CD4-positive, alpha-beta T cell (primary cell): ENCODE data around the gene COPRS. TPM values are rescaled to one million over a fixed set of nuclear protein-coding genes. Genes with fewer than 3 reads are reported as not detected.
"Not testable (repeated sequence)": the region's sequence is repeated elsewhere in the genome, so short reads cannot be mapped to it uniquely, and the experiment has no call there.

Experiments used
- ATAC-seq: fragments of 200-7000 bp; cut with Tn5 transposase; one replicate; pipeline ENCODE4 v1.10.0; 2022; ENCODE audit warnings: mild to moderate bottlenecking; ENCODE audit not compliant: poor library complexity
- CTCF ChIA-PET: fragments of 350-600 bp; sonication (Branson Sonifier 250); formaldehyde crosslinking; loops from one replicate; lab custom pipeline; 2021; ENCODE audit warnings: antibody characterized with exemption, inconsistent platforms; lab: Charles Lee
- POLR2A ChIA-PET: fragments of 350-600 bp; sonication (Branson Sonifier 250); formaldehyde crosslinking; loops from one replicate; lab custom pipeline; 2021; ENCODE audit warnings: antibody characterized with exemption, inconsistent platforms; lab: Charles Lee
- DNase-seq, 14 experiments: peaks; one replicate each; pipeline ENCODE4 v3.0.0-alpha.2; 2013 to 2020; ENCODE audit warnings: mixed read lengths in 2 of 14
- H3K27ac ChIP-seq, 2 donors: one replicate each; pipeline versions ENCODE4 v1.5.1 to v1.7.0; 2013; ENCODE audit warnings: low read length in 2 of 2, low read depth in 1 of 2, mild to moderate bottlenecking in 1 of 2
- H3K27me3 ChIP-seq, 2 experiments: 1 replicate in 1 of 2; 2 replicates in 1 of 2; pipeline versions ENCODE4 v1.6.1 to v1.7.0; 2013; ENCODE audit warnings: low read length in 2 of 2, control low read depth in 1 of 2, mild to moderate bottlenecking in 1 of 2, moderate library complexity in 1 of 2; ENCODE audit not compliant: insufficient read depth in 2 of 2, control insufficient read depth in 1 of 2
- H3K36me3 ChIP-seq: one replicate; pipeline ENCODE4 v1.6.1; 2013; ENCODE audit warnings: low read length, control low read depth; ENCODE audit not compliant: insufficient read depth
- H3K4me1 ChIP-seq: one replicate; pipeline ENCODE4 v1.6.1; 2013; ENCODE audit warnings: low read length, control low read depth; ENCODE audit not compliant: insufficient read depth
- H3K4me3 ChIP-seq: one replicate; pipeline ENCODE4 v1.5.1; 2013; ENCODE audit warnings: mild to moderate bottlenecking, low read length, moderate library complexity
- H3K9me3 ChIP-seq, 2 experiments: 1 replicate in 1 of 2; 2 replicates in 1 of 2; pipeline versions ENCODE4 v1.6.1 to v1.7.0; 2013; ENCODE audit warnings: low read length in 2 of 2, mild to moderate bottlenecking in 2 of 2, control low read depth in 1 of 2, moderate library complexity in 1 of 2; ENCODE audit not compliant: control insufficient read depth in 1 of 2, insufficient read depth in 1 of 2
- H3K27ac Mint-ChIP-seq: one replicate; pipeline ENCODE4 v1.8.0; 2020; ENCODE audit warnings: mixed read lengths
- H3K27me3 Mint-ChIP-seq: one replicate; pipeline ENCODE4 v1.8.0; 2021; ENCODE audit warnings: mixed read lengths
- H3K36me3 Mint-ChIP-seq: one replicate; pipeline ENCODE4 v1.8.0; 2021; ENCODE audit warnings: low read depth, mixed read lengths
- H3K4me1 Mint-ChIP-seq: one replicate; pipeline ENCODE4 v1.8.0; 2021; ENCODE audit warnings: low read depth, mixed read lengths
- H3K4me3 Mint-ChIP-seq: one replicate; pipeline ENCODE4 v1.8.0; 2020; ENCODE audit warnings: mild to moderate bottlenecking, mixed read lengths
- H3K9me3 Mint-ChIP-seq: one replicate; pipeline ENCODE4 v1.8.0; 2020; ENCODE audit warnings: mixed read lengths
- intact Hi-C, 2 experiments: fragments of 100-400 bp; cut with DNase I in 1 of 2; cut with micrococcal nuclease in 1 of 2; formaldehyde crosslinking; loops; one replicate each; pipeline versions ENCODE4 v1.15.1 to v1.9.0; 2023 to 2025; cut with DNase I, micrococcal nuclease
- total RNA-seq, 174 experiments: library from RNA in 2 of 174; stranded (reverse) in 2 of 174; gene quantifications; one replicate each; pipeline ENCODE4 v1.2.3 and lab custom pipeline; 2021 to 2026
- TF ChIP-seq, protein P1 (sequence below): fragments of 200-600 bp; IDR thresholded peaks from one replicate; pipeline ENCODE4 v1.8.0; 2022; ENCODE audit warnings: antibody characterized with exemption, mild to moderate bottlenecking

COPRS gene
- total RNA-seq, 2 experiments from 2014 or later = 2.2 to 2.3 TPM

DNA sequence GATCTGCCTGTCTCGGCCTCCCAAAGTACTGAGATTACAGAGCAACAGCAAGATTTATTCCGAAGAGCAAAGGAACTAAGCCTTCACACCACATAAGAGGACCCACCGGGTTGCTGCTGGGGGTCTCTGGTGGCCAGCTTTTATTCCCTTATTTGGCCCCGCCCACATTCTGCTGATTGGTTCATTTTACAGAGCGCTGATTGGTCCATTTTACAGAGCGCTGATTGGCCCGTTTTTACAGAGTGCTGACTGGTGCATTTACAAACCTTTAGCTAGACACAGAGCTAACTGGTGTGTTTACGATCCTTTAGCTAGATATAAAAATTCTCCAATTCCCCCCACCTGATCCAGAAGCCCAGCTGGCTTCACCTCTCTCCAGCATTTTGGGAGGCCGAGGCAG is 26.3 kb downstream of the COPRS start:
- peaks cover 0 to 2% of the 10 kb centered on the region in 2 experiments for H3K27me3 ChIP-seq
- H3K4me3 ChIP-seq = no peak overlapping the region
- ChIA-PET POLR2A (no interaction called here), CTCF (no interaction called here)
- Mint-ChIP-seq H3K4me1 (peaks cover 5% of the 10 kb centered on the region), H3K36me3 (no peaks in the 10 kb centered on the region), H3K9me3 (no peaks in the 10 kb centered on the region), H3K4me3 (no peak overlapping the region), H3K27me3 (no peaks in the 10 kb centered on the region), H3K27ac (no peak overlapping the region)
- no peak overlapping the region for H3K27ac ChIP-seq
- no peak for ATAC-seq
- no peak for DNase-seq
- H3K4me1 ChIP-seq = no peaks in the 10 kb centered on the region
- TF ChIP-seq, protein P1, sequence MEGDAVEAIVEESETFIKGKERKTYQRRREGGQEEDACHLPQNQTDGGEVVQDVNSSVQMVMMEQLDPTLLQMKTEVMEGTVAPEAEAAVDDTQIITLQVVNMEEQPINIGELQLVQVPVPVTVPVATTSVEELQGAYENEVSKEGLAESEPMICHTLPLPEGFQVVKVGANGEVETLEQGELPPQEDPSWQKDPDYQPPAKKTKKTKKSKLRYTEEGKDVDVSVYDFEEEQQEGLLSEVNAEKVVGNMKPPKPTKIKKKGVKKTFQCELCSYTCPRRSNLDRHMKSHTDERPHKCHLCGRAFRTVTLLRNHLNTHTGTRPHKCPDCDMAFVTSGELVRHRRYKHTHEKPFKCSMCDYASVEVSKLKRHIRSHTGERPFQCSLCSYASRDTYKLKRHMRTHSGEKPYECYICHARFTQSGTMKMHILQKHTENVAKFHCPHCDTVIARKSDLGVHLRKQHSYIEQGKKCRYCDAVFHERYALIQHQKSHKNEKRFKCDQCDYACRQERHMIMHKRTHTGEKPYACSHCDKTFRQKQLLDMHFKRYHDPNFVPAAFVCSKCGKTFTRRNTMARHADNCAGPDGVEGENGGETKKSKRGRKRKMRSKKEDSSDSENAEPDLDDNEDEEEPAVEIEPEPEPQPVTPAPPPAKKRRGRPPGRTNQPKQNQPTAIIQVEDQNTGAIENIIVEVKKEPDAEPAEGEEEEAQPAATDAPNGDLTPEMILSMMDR = no peak
- H3K36me3 ChIP-seq = no peaks in the 10 kb centered on the region
- intact Hi-C loops = no loop called here
- no peaks in the 10 kb centered on the region for H3K9me3 ChIP-seq

DNA sequence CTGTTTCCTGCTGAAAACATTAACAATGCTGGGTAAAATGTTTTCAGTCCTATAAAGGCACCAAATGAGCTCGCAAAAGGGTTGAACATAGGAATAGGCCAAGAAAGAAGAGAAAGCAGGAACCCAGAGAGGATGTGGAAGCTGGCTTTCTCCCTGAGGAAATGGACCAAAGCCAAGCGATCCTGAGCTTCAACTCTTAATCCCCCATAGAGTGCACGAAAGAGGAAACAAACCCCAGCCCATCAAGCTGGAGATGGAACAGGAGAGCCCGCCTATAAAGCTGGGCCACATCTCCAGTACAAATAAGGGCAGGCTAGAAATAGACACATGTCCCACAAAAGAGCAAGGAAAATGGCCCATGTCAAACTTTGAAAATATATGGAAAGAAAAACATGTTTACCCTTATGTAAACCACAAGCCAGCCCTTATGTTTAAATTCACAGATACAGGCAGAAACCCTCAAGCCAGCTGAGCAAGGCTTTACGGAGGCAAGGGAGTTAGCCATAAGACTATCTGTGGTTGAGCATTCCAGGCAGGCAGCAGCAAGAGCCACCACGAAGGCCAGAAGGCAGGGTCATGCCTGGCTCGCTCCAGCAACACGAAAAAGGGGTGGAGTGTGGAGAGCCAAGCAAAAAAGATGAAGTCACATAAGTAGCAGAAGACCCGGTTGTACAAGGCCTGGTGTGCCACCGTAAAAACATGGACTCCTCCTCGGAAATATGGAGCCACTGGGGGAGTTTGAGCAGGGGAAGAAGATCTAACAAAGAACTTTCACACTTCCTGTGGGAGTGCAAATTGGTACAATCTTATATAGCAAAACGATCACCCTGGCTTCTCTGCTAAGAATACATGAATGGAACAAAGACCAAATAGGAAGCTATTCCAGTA is 27.8 kb downstream of the COPRS start:
- no peak for DNase-seq
- TF ChIP-seq, protein P1 = no peak
- intact Hi-C loops = no loop called here

DNA sequence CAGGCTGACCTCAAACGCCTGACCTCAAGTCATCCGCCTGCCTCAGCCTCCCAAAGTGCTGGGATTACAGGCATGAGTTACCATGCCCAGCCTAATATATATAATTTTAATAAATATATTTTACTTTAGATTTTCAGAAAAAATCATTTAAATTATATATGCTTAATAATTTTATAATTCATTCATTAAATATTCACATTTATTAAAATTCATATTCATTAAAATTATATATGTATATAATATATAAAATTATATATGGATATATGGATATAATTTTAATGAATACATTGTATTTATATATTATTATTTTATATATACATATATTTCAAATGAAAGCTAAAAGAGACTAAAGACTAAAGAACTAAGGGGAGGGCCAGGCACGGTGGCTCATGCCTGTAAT is 29.4 kb downstream of the COPRS start:
- Histone ChIP-seq H3K27ac (no peak overlapping the region), H3K27me3 (peaks cover 0 to 2% of the 10 kb centered on the region in 2 experiments), H3K36me3 (no peaks in the 10 kb centered on the region), H3K9me3 (no peaks in the 10 kb centered on the region), H3K4me1 (no peaks in the 10 kb centered on the region), H3K4me3 (no peak overlapping the region)
- Mint-ChIP-seq H3K27me3 (no peaks in the 10 kb centered on the region), H3K36me3 (no peaks in the 10 kb centered on the region), H3K27ac (no peak overlapping the region), H3K4me3 (no peak overlapping the region), H3K4me1 (peaks cover 5% of the 10 kb centered on the region), H3K9me3 (no peaks in the 10 kb centered on the region)
- intact Hi-C loops = no loop called here
- ChIA-PET POLR2A (no interaction called here), CTCF (no interaction called here)
- DNase-seq (no peak), ATAC-seq (no peak)
- TF ChIP-seq, protein P1 = no peak

More for the DNA sequence above, 27.8 kb downstream of the COPRS start:
- ChIA-PET CTCF (no interaction called here), POLR2A (no interaction called here)
- Mint-ChIP-seq H3K36me3 (no peaks in the 10 kb centered on the region), H3K4me1 (peaks cover 5% of the 10 kb centered on the region), H3K4me3 (no peak overlapping the region), H3K9me3 (no peaks in the 10 kb centered on the region), H3K27ac (no peak overlapping the region), H3K27me3 (no peaks in the 10 kb centered on the region)
- H3K27me3 ChIP-seq = peaks cover 0 to 2% of the 10 kb centered on the region in 2 experiments
- H3K27ac ChIP-seq = no peak overlapping the region
- H3K4me1 ChIP-seq = no peaks in the 10 kb centered on the region
- no peaks in the 10 kb centered on the region for H3K36me3 ChIP-seq
- ATAC-seq = no peak
- no peak overlapping the region for H3K4me3 ChIP-seq
- H3K9me3 ChIP-seq = no peaks in the 10 kb centered on the region

DNA sequence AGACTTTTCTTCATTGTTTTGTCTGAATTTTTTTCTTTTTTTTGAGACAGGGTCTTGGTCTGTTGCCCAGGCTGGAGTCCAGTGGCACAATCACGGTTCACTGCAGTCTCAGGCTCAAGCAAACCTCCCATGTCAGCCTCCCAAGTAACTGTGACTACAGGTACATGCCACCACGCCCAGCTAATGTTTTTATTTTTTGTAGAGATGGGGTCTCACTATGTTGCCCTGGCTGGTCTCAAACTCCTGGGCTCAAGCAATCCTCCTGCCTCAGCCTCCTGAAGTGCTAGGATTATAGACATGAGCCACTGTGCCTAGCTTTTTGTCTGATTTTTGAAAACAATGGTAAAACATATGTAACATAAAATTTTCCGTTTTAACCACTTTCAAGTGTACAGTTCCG is 30.1 kb downstream of the COPRS start:
- H3K4me1 ChIP-seq, POLR2A ChIA-PET, intact Hi-C loops, H3K36me3 Mint-ChIP-seq, H3K9me3 Mint-ChIP-seq, H3K4me1 Mint-ChIP-seq, ATAC-seq, H3K27me3 ChIP-seq, H3K4me3 ChIP-seq, H3K9me3 ChIP-seq, H3K4me3 Mint-ChIP-seq, H3K36me3 ChIP-seq, H3K27ac Mint-ChIP-seq, H3K27me3 Mint-ChIP-seq, CTCF ChIA-PET, DNase-seq, H3K27ac ChIP-seq: not testable (repeated sequence)
